Measurements from ENCODE around the gene CACNA1D.

GRCh38 chr3:53493595-53493962 lies 832 bp upstream of the CACNA1D start:
- TF ChIP-seq ETV6 (IDR thresholded peaks at IDR 0.05; ENCODE audit: borderline replicate concordance in 1 of 2, low read depth in 2 of 2, low read length in 1 of 2) (no peak), ETV6 (CRISPR knock-in tag; IDR thresholded peaks at IDR 0.05; ENCODE audit: borderline replicate concordance) (no peak), ESRRA (IDR thresholded peaks at IDR 0.05; ENCODE audit: borderline replicate concordance, low read depth) (no peak)

Measured in K562 (cell line).